Measurements from ENCODE around the gene PDZD4. TPM values are rescaled to one million over a fixed set of nuclear protein-coding genes. Genes with fewer than 3 reads are reported as not detected.

The PDZD4 gene
- total and polyA plus RNA-seq, 2 of the 4 experiments (the other 2 are of a cell fraction), result under 0.01 to 0.38 TPM

- Histone ChIP-seq H3K4me1 (ENCODE audit: control insufficient read depth, insufficient read depth, low read length) (no peaks in the 10 kb centered on the region), H4K91ac (ENCODE audit: insufficient read depth, low read depth, low read length) (no peak overlapping the region), H3K9me1 (ENCODE audit: insufficient read depth, low read length) (no peaks in the 10 kb centered on the region), H2BK15ac (ENCODE audit: low read depth, low read length) (no peak overlapping the region), H3K36me3 (ENCODE audit: control insufficient read depth, insufficient read depth, low read length) (no peaks in the 10 kb centered on the region), H4K5ac (ENCODE audit: low read depth, low read length) (no peak overlapping the region), H2AK9ac (replicated peaks; ENCODE audit: low read depth, low read length, poor library complexity) (no peak overlapping the region), H3K14ac (replicated peaks; ENCODE audit: low read depth, low read length) (no peak overlapping the region), H4K20me1 (ENCODE audit: insufficient read depth, low read length) (no peaks in the 10 kb centered on the region), H2BK120ac (ENCODE audit: low read depth, low read length) (no peak overlapping the region), H3K4me2 (ENCODE audit: low read depth, low read length) (no peak overlapping the region), H2AK5ac (ENCODE audit: low read depth, low read length) (no peak overlapping the region), H2BK20ac (ENCODE audit: low read depth, low read length) (no peak overlapping the region), H3K79me1 (ENCODE audit: low read depth in 1 of 2, low read length in 2 of 2) (no peaks in the 10 kb centered on the region), H4K8ac (ENCODE audit: low read depth in 2 of 2, low read length in 2 of 2) (no peak overlapping the region), H3K56ac (ENCODE audit: extremely low read depth, insufficient read depth, low read length) (no peak overlapping the region), H3K23ac (ENCODE audit: low read depth, low read length) (no peak overlapping the region), H3K4me3 (ENCODE audit: insufficient read depth, low read depth, low read length) (no peak overlapping the region), H3K9me3 (ENCODE audit: control insufficient read depth, insufficient read depth, low read length) (peaks cover 6% of the 10 kb centered on the region), H3K9ac (ENCODE audit: low read depth, low read length) (no peak overlapping the region), H3K27ac (ENCODE audit: insufficient read depth, low read length) (no peak overlapping the region), H2BK5ac (ENCODE audit: low read depth, low read length, poor library complexity, severe bottlenecking) (no peak overlapping the region), H3K4ac (ENCODE audit: low read depth, low read length) (no peak overlapping the region), H3K27me3 (ENCODE audit: control insufficient read depth, insufficient read depth, low read length) (peaks cover 30% of the 10 kb centered on the region; the same call in 1 of the 2 replicates), H2AFZ (replicated peaks; ENCODE audit: low read length, poor library complexity) (no peak overlapping the region), H3K18ac (ENCODE audit: low read depth, low read length) (no peak overlapping the region)
- TF ChIP-seq MXI1 (IDR thresholded peaks at IDR 0.05; ENCODE audit: borderline replicate concordance, low read depth, low read length), result no peak
- no peak for TF ChIP-seq SMC3 (IDR thresholded peaks at IDR 0.05; ENCODE audit: low read depth, low read length)
- 51% methylated on average over 10 of the region's 21 CpGs; no CpG with 5 or more reads in 1 of the 2 experiments for WGBS, 2 experiments (ENCODE audit: extremely low coverage in 2 of 2, insufficient read length in 1 of 2)
- ATAC-seq (ENCODE audit: low read depth) (no peak), DNase-seq (no peak)
- BruUV-seq (replicated peaks), result no TSS peak
- in situ Hi-C loops (cut with MboI; ENCODE audit: low sequenced_read_pairs) (no loop called here), dilution Hi-C loops (cut with HindIII; ENCODE audit: low sequenced_read_pairs, unreplicated experiment) (no loop called here), intact Hi-C loops (cut with micrococcal nuclease) (no loop called here)
- CTCF ChIA-PET, result no interaction called here
- POLR2A ChIA-PET (ENCODE audit: unreplicated experiment), result no interaction called here
Measured at GRCh38 chrX:153861733-153862310, 31.5 kb upstream of the PDZD4 start.

Measured in IMR-90 (cell line).